AG09309 (cell line): ENCODE data around the gene ATR.

Experiments
- DNase-seq: peaks from one replicate; pipeline ENCODE4 v3.0.0-alpha.2; 2010; ENCODE audit warnings: low read depth
- H3K4me3 ChIP-seq: 2 replicates; pipeline ENCODE4 v1.5.1; 2011; ENCODE audit warnings: mild to moderate bottlenecking, low read depth, low read length, moderate library complexity; ENCODE audit not compliant: control insufficient read depth
- TF ChIP-seq, protein P1 (sequence below): IDR thresholded peaks from 2 replicates; pipeline ENCODE4 v1.5.1; 2011; ENCODE audit warnings: mild to moderate bottlenecking, low read depth, low read length, inconsistent platforms; ENCODE audit not compliant: insufficient read depth, control insufficient read depth; ENCODE audit errors: missing control alignments

ATR gene

DNA sequence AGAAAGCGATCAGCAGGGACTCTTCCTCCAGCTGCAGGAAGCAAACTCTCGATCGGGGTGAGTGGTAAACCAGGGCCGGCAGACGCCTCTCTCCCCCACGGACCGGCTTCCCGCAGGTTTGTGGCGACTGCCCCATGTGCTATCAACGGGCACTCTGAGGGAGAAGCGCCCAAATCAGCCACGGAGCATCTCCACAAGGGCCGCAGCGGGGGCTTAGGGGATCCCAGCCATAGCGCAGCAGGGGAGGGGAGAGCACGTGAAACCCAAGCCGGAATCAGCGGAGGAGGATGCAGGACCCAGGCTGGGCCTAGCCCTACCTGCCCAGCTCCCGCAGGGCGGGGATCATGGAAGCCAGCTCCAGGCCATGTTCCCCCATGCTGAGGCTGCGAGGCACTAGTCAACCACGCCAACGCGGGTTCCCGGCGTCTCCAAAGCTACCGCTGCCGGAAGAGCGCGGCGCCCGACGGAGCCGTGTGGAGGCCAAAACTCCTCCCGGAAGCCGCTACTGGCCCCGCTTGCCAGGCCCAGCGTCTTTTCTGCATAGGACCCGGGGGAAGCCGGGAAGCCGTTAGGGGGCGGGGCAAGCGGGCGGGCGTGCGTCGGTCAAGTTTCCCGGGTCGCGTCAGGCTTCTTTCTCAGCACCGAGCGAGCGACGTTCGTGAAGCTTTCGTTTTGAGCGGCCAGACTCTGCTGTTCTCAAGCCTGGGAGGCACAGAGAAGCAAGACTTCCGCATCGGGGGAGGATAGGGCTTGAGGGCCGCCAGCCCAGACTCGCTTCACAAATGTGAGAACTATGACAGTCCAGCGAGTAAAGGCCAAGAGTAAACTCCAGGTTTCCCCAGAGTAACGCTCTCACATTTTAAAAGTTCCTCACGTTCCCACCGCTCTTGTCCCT lies at the start of gene ATR:
TSS of gene ATR (minus strand) at position 405 of the 895 bp plus-strand sequence. CDS start at position 376, 29 bp downstream.
- TF ChIP-seq, protein P1, sequence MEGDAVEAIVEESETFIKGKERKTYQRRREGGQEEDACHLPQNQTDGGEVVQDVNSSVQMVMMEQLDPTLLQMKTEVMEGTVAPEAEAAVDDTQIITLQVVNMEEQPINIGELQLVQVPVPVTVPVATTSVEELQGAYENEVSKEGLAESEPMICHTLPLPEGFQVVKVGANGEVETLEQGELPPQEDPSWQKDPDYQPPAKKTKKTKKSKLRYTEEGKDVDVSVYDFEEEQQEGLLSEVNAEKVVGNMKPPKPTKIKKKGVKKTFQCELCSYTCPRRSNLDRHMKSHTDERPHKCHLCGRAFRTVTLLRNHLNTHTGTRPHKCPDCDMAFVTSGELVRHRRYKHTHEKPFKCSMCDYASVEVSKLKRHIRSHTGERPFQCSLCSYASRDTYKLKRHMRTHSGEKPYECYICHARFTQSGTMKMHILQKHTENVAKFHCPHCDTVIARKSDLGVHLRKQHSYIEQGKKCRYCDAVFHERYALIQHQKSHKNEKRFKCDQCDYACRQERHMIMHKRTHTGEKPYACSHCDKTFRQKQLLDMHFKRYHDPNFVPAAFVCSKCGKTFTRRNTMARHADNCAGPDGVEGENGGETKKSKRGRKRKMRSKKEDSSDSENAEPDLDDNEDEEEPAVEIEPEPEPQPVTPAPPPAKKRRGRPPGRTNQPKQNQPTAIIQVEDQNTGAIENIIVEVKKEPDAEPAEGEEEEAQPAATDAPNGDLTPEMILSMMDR: no peak
- H3K4me3 ChIP-seq: peak within 1 kb of the TSS; percentile 98
- DNase-seq: peak; percentile 73

DNA sequence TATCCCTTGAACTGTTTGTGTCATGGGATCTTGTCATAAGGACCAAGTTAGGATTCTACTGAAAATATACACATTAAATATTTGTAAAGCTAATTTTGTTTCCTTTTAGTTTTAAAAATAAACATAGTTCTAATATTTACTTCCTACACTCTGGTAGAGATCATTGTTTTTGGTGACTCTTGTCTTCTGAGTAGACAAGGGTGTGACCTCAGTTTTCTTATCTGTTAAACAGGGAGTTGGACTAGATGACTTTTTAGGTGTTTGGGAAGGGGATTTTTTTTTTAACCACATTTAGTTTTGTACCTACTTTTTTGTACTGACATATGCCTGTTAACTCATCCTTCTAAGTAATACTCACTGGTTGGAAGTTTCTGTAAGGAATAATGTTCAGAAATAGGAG lies 48.4 kb upstream of the ATR start:
- TF ChIP-seq, protein P1: no peak
- H3K4me3 ChIP-seq: no peak overlapping the region
- DNase-seq: no peak

DNA sequence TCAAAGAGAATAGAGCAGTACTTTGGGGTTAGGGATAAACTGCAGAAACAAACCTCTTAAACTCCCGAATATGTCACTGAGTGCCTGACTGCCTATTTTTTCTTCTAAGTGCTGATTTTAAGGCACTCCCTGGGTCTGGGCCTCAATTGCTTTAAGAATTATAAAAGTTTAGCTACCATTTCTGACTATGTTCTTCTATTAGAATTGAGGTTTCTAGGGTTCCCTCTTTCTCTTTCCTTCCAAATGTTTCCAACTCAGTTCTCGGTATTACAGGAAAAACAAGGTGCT lies 46.6 kb upstream of the ATR start:
- TF ChIP-seq, protein P1: no peak
- H3K4me3 ChIP-seq: no peak overlapping the region

DNA sequence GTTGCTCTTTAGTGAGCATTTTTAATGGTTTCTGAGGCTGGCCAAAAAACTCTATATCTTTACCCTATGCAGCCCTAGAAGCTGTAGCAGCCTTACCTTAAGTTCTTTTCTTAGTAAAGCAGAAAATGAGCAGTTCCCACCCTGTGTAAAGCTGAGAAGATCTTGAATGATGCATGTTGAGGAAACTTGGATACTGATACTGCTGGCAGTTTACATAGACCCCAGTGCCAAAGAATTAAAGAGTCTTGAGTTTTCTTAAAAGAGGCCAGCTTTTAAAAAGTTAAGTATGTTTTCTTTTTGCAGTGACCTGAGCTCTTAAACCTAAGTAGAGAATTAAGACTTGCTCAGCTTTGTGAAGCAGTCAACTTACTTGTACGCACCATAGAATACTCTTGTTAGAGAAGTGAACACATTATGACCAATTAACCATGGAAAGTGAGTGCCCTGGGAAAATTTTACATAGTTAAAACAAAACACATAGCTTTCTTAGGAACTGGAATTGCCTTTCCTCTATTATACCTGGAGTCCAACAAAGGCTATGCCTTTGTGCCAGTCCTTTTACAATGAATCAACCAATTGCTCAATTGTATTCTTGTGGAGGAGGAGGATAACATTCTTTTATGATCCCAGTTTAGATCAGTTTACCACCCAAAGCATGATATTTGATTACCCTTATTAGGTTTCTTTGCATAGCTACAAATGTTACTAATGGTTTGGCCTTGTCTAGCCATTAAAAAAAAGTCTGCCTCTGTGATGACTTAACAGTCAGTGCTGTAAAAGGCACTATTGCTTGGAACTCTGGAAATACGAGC lies 46.0 kb upstream of the ATR start:
- TF ChIP-seq, protein P1: no peak
- DNase-seq: no peak
- H3K4me3 ChIP-seq: no peak overlapping the region

More for the DNA sequence above, 46.6 kb upstream of the ATR start:
- no peak for DNase-seq

DNA sequence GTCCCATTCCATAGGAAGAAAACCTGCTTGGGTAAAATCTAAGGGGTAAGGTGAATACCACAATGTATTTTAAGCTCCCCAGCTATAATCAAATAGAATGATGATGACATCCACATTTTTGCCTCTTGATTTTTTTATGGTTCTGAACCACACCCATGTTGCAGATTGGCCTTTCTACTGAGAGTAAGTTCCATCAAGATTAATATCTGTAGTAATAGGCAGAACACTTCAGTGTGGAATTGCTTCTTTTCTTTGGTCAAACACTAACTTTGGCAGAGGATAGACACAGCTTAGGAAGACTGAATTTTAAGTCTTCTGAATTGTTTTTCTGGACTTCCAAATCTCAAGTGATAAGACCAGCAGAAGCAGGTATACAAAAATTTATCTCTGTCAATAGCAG lies 44.7 kb upstream of the ATR start:
- DNase-seq: no peak
- H3K4me3 ChIP-seq: no peak overlapping the region
- TF ChIP-seq, protein P1: no peak

DNA sequence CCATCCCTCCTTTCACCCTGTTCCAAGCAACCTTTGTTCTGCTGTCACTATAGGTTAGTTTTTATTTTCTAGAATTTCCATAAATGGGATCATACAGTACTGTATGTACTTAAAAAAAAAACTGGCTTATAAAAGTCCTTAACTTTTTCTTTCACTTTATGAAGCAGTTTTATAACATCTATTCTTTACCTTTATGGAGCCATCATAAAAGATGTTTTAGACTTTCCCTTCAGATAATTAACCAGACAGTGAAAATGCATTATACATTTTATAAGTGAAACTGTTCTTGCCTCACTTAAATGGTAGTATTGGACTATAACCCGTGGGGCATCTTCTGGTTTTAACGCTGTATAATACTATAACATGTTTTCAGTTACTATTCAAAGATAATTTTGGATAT lies 43.9 kb upstream of the ATR start:
- DNase-seq: no peak
- no peak overlapping the region for H3K4me3 ChIP-seq
- TF ChIP-seq, protein P1: no peak
